DOHH2 (cell line): ENCODE measurements around the gene STPG1.

Experiments
- CTCF ChIP-seq: fragments of 200-600 bp; sonication (generic); IDR thresholded peaks from one replicate; pipeline ENCODE4 v1.5.1; 2014; ENCODE audit warnings: antibody characterized with exemption, mild to moderate bottlenecking, low read depth, low read length; ENCODE audit not compliant: poor library complexity, severe bottlenecking
- EZH2phosphoT487 ChIP-seq: fragments of 200-600 bp; sonication (generic); IDR thresholded peaks from 2 replicates; pipeline ENCODE4 v1.6.1; 2017; ENCODE audit warnings: borderline replicate concordance, mild to moderate bottlenecking, antibody characterized with exemption, low read length, moderate library complexity, mixed read lengths

GRCh38 chr1:24441996-24442668 is 28.6 kb upstream of the STPG1 start:
- TF ChIP-seq EZH2phosphoT487, result no peak
- TF ChIP-seq CTCF, result no peak
